GM06990 (cell line): Measurements from ENCODE around the gene MTX1.

Experiments used
- DNase-seq: peaks from one replicate; pipeline ENCODE4 v3.0.0-alpha.2; 2011; ENCODE audit not compliant: insufficient read length; ENCODE audit errors: extremely low read depth
- H3K27me3 ChIP-seq: replicated peaks from 2 replicates; pipeline ENCODE4 v1.6.0; 2011; ENCODE audit warnings: low read length; ENCODE audit not compliant: control insufficient read depth, insufficient read depth
- H3K36me3 ChIP-seq: 2 replicates; pipeline ENCODE4 v1.5.1; 2011; ENCODE audit warnings: low read length; ENCODE audit not compliant: control insufficient read depth, insufficient read depth
- H3K4me3 ChIP-seq: replicated peaks from 2 replicates; pipeline ENCODE4 v1.5.1; 2011; ENCODE audit warnings: low read depth, mild to moderate bottlenecking, control low read depth, low read length
- CTCF ChIP-seq: IDR thresholded peaks from 2 replicates; pipeline ENCODE4 v1.5.1; 2011; ENCODE audit warnings: low read length, control low read depth, mild to moderate bottlenecking, inconsistent platforms; ENCODE audit not compliant: insufficient read depth, poor library complexity, severe bottlenecking

The MTX1 gene

GRCh38 chr1:155256058-155256852 is 47.8 kb downstream of the MTX1 start:
- TF ChIP-seq CTCF, result no peak
- Histone ChIP-seq H3K36me3 (peaks cover 7% of the 10 kb centered on the region), H3K27me3 (no peaks in the 10 kb centered on the region), H3K4me3 (no peak overlapping the region)
- no peak for DNase-seq

GRCh38 chr1:155260276-155260675 is 51.8 kb downstream of the MTX1 start:
- H3K36me3 ChIP-seq, result peaks cover 17% of the 10 kb centered on the region
- no peaks in the 10 kb centered on the region for H3K27me3 ChIP-seq
- H3K4me3 ChIP-seq, result no peak overlapping the region
- TF ChIP-seq CTCF, result no peak
- no peak for DNase-seq

GRCh38 chr1:155261493-155261851 is 53.0 kb downstream of the MTX1 start:
- no peak for TF ChIP-seq CTCF
- DNase-seq, result no peak
- H3K36me3 ChIP-seq, result peaks cover 20% of the 10 kb centered on the region
- peak overlapping the region; percentile 85 for H3K4me3 ChIP-seq
- H3K27me3 ChIP-seq, result no peaks in the 10 kb centered on the region

GRCh38 chr1:155261852-155262673 is 53.6 kb downstream of the MTX1 start, which contains the start of gene SCAMP3:
SCAMP3 (minus strand) TSS chr1:155262360; CDS start chr1:155262151, 209 bp downstream.
- Histone ChIP-seq H3K27me3 (no peaks in the 10 kb centered on the region), H3K4me3 (peak within 1 kb of the TSS; percentile 85), H3K36me3 (peaks cover 22% of the 10 kb centered on the region)
- no peak for TF ChIP-seq CTCF
- DNase-seq, result peak; percentile 89

- no peaks in the 10 kb centered on the region for H3K27me3 ChIP-seq
- peaks cover 23% of the 10 kb centered on the region for H3K36me3 ChIP-seq
- no peak for DNase-seq
- TF ChIP-seq CTCF, result no peak
- H3K4me3 ChIP-seq, result no peak overlapping the region
Observed at GRCh38 chr1:155263067-155263466, 54.6 kb downstream of the MTX1 start.
